ENCODE results near the gene GJC2.

Gene GJC2

GRCh38 chr1:228144193-228144992, 5.3 kb upstream of the GJC2 start:
- Histone ChIP-seq H2AFZ (ENCODE audit: low read depth, low read length) (no peak overlapping the region), H3K4me3 (ENCODE audit: low read length) (no peak overlapping the region), H3K27me3 (ENCODE audit: insufficient read depth, low read length) (no peaks in the 10 kb centered on the region), H3K4me1 (ENCODE audit: insufficient read depth, low read length) (peaks cover 23% of the 10 kb centered on the region), H3K9me3 (ENCODE audit: low read length) (no peaks in the 10 kb centered on the region), H3K36me3 (ENCODE audit: insufficient read depth, low read length) (peaks cover 32% of the 10 kb centered on the region)

DNA sequence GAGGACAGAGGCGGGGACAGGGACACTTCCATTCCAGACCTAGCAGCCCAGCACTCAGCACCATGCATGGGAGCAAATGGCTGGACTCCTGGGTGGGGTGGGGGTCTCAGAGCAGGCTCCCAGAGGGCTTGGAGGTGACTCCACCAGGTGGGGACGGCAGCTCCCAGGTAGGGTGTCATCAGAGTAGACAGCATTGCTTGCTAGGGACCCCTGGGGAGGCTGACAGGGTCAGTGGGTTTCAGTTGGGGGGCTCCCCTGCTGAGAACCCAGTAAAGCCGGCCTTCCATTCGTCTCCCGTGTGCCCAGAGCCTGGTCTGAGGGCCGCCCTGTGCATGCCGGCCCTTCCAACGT, 4.8 kb upstream of the GJC2 start:
- H3K27me3 ChIP-seq (ENCODE audit: insufficient read depth, low read length): no peaks in the 10 kb centered on the region
- no peak overlapping the region for H3K4me3 ChIP-seq (ENCODE audit: low read length)
- H3K4me1 ChIP-seq (ENCODE audit: insufficient read depth, low read length): peaks cover 29% of the 10 kb centered on the region
- H2AFZ ChIP-seq (ENCODE audit: low read depth, low read length): no peak overlapping the region
- peaks cover 32% of the 10 kb centered on the region for H3K36me3 ChIP-seq (ENCODE audit: insufficient read depth, low read length)
- H3K9me3 ChIP-seq (ENCODE audit: low read length): no peaks in the 10 kb centered on the region

DNA sequence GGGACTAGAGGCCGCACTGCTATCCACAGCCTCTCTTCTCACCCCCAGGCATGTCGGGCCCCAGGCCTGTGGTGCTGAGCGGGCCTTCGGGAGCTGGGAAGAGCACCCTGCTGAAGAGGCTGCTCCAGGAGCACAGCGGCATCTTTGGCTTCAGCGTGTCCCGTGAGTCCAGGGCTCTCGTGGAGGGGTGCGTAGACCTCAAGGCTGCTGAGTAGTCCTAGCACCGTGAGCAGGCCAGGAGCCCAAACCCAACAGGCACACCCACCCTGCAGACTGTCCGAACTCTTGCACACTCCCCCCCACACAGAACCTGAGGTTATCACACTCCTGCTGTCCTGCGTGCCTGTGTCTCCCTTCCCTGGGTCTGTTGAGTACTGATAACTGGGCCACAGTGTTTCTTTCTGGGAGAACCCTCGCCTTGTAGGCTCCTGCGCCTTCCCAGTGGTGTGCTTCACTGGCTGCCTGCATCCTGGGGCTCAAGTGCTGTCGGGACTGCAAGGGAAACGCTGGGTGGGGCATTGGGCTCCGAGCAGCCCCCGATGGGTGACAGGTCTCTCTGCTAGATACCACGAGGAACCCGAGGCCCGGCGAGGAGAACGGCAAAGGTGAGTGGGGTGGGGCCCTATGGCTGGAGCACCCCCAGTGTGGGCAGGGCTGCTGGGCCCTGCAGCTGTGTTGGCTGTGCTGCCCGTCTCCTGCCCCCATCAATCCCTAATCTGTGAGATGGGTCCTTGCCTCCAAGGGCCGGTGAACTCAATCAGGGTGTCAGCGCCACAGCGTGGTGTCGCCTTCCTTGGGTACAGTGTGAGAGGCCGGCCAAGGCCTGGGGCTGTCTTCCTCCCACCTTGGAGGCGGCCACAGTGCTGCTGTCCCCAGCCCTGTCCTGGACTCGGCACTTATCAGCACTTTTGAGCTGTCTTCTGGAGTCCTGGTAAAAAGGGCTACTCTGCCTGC, 4.0 kb upstream of the GJC2 start:
- Histone ChIP-seq H3K4me1 (ENCODE audit: insufficient read depth, low read length) (peaks cover 29% of the 10 kb centered on the region), H3K4me3 (ENCODE audit: low read length) (no peak overlapping the region), H3K9me3 (ENCODE audit: low read length) (no peaks in the 10 kb centered on the region), H2AFZ (ENCODE audit: low read depth, low read length) (no peak overlapping the region), H3K36me3 (ENCODE audit: insufficient read depth, low read length) (peaks cover 32% of the 10 kb centered on the region), H3K27me3 (ENCODE audit: insufficient read depth, low read length) (no peaks in the 10 kb centered on the region)

DNA sequence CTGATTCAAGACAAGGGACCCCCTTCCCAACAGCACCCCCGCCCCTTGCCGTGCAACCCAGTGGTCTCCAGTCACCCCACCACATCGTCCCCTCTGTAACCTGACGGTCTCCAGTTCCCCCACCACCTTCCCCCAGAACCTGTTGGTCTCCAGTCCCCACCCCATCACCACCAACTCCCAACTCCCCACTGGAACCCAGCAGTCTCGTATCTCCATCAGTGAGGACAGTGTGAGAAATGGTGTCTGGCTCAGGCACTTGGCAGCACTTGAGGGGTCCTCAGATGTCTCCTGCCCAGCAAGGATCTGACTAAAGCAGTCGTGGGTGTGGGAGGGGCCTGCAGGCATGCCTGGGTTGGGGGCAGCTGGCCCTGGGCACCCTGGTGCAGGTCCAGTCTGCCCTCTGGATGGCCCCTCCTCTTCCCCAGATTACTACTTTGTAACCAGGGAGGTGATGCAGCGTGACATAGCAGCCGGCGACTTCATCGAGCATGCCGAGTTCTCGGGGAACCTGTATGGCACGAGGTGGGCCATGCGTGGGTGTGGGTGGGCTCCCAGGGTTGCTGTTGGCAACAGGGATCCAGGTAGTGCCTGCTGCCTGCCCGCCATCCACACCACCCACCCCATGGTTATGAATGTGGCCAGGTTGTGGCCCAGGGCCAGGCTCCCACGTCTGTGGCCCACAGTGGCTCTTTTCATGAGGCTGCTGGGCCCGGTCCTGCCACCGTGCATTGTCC, 3.1 kb upstream of the GJC2 start:
- Histone ChIP-seq H3K4me3 (ENCODE audit: low read length) (no peak overlapping the region), H2AFZ (ENCODE audit: low read depth, low read length) (no peak overlapping the region), H3K27me3 (ENCODE audit: insufficient read depth, low read length) (no peaks in the 10 kb centered on the region), H3K9me3 (ENCODE audit: low read length) (no peaks in the 10 kb centered on the region), H3K4me1 (ENCODE audit: insufficient read depth, low read length) (peaks cover 21% of the 10 kb centered on the region), H3K36me3 (ENCODE audit: insufficient read depth, low read length) (peaks cover 32% of the 10 kb centered on the region)

DNA sequence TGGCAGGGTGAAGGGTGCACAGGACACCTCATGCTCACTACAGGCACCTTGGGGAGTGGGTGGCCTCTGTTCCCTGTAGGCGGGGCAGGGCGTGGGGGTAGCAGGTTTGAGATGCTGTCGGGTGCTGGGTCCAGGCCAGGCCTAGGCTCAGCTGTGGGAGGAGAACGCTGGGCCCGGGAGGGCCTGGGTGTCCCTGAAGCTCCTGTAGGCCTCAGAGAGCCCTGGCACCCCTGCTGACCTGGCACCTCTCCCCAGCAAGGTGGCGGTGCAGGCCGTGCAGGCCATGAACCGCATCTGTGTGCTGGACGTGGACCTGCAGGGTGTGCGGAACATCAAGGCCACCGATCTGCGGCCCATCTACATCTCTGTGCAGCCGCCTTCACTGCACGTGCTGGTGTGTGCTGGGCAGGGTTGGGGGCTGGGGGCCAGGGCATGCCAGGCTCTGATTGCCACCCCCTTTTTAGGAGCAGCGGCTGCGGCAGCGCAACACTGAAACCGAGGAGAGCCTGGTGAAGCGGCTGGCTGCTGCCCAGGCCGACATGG, 2.5 kb upstream of the GJC2 start:
- Histone ChIP-seq H3K9me3 (ENCODE audit: low read length) (no peaks in the 10 kb centered on the region), H3K4me1 (ENCODE audit: insufficient read depth, low read length) (peaks cover 14% of the 10 kb centered on the region), H3K36me3 (ENCODE audit: insufficient read depth, low read length) (peaks cover 32% of the 10 kb centered on the region)

GRCh38 chr1:228147768-228148167, 2.0 kb upstream of the GJC2 start:
- Histone ChIP-seq H2AFZ (ENCODE audit: low read depth, low read length) (no peak overlapping the region), H3K27me3 (ENCODE audit: insufficient read depth, low read length) (no peaks in the 10 kb centered on the region), H3K36me3 (ENCODE audit: insufficient read depth, low read length) (peaks cover 32% of the 10 kb centered on the region), H3K4me1 (ENCODE audit: insufficient read depth, low read length) (peaks cover 14% of the 10 kb centered on the region), H3K9me3 (ENCODE audit: low read length) (no peaks in the 10 kb centered on the region), H3K4me3 (ENCODE audit: low read length) (no peak overlapping the region)

More for the DNA sequence above, 2.5 kb upstream of the GJC2 start:
- Histone ChIP-seq H3K4me3 (ENCODE audit: low read length) (no peak overlapping the region), H3K27me3 (ENCODE audit: insufficient read depth, low read length) (no peaks in the 10 kb centered on the region), H2AFZ (ENCODE audit: low read depth, low read length) (no peak overlapping the region)

DNA sequence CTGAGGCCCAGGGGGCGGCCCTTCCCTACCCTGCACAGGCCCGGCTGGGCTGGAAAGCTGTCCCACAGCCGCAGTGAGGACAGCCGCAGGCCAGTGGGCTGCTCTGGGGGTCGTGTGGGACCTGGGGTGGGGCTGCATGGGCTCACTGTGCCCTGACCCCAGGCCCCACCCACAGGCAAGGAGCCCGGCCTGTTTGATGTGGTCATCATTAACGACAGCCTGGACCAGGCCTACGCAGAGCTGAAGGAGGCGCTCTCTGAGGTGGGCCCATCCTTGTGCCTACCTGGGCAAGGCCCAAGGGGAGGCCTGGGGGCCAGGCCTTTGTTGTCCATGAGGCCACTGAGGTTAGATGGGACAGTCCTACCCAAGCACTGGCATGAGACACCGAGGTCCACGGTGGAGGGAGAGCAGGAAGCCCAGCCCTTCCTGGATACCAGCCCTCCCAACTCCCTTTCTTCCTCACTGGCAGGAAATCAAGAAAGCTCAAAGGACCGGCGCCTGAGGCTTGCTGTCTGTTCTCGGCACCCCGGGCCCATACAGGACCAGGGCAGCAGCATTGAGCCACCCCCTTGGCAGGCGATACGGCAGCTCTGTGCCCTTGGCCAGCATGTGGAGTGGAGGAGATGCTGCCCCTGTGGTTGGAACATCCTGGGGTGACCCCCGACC, 1.4 kb upstream of the GJC2 start:
- no peak overlapping the region for H3K4me3 ChIP-seq (ENCODE audit: low read length)
- H3K9me3 ChIP-seq (ENCODE audit: low read length): no peaks in the 10 kb centered on the region
- peaks cover 14% of the 10 kb centered on the region for H3K4me1 ChIP-seq (ENCODE audit: insufficient read depth, low read length)
- no peak overlapping the region for H2AFZ ChIP-seq (ENCODE audit: low read depth, low read length)
- peaks cover 32% of the 10 kb centered on the region for H3K36me3 ChIP-seq (ENCODE audit: insufficient read depth, low read length)
- H3K27me3 ChIP-seq (ENCODE audit: insufficient read depth, low read length): no peaks in the 10 kb centered on the region

- Histone ChIP-seq H3K27me3 (ENCODE audit: insufficient read depth, low read length) (no peaks in the 10 kb centered on the region), H3K36me3 (ENCODE audit: insufficient read depth, low read length) (peaks cover 32% of the 10 kb centered on the region), H3K4me3 (ENCODE audit: low read length) (no peak overlapping the region), H2AFZ (ENCODE audit: low read depth, low read length) (no peak overlapping the region), H3K9me3 (ENCODE audit: low read length) (no peaks in the 10 kb centered on the region), H3K4me1 (ENCODE audit: insufficient read depth, low read length) (peaks cover 14% of the 10 kb centered on the region)
These were observed 760 bp upstream of the GJC2 start for GRCh38 chr1:228148935-228149405.

- Histone ChIP-seq H3K4me3 (ENCODE audit: low read length) (no peak overlapping the region), H3K4me1 (ENCODE audit: insufficient read depth, low read length) (peaks cover 14% of the 10 kb centered on the region), H2AFZ (ENCODE audit: low read depth, low read length) (no peak overlapping the region), H3K36me3 (ENCODE audit: insufficient read depth, low read length) (peaks cover 31% of the 10 kb centered on the region), H3K9me3 (ENCODE audit: low read length) (no peaks in the 10 kb centered on the region), H3K27me3 (ENCODE audit: insufficient read depth, low read length) (no peaks in the 10 kb centered on the region)
These were observed 360 bp downstream of the GJC2 start for GRCh38 chr1:228150120-228150460.

DNA sequence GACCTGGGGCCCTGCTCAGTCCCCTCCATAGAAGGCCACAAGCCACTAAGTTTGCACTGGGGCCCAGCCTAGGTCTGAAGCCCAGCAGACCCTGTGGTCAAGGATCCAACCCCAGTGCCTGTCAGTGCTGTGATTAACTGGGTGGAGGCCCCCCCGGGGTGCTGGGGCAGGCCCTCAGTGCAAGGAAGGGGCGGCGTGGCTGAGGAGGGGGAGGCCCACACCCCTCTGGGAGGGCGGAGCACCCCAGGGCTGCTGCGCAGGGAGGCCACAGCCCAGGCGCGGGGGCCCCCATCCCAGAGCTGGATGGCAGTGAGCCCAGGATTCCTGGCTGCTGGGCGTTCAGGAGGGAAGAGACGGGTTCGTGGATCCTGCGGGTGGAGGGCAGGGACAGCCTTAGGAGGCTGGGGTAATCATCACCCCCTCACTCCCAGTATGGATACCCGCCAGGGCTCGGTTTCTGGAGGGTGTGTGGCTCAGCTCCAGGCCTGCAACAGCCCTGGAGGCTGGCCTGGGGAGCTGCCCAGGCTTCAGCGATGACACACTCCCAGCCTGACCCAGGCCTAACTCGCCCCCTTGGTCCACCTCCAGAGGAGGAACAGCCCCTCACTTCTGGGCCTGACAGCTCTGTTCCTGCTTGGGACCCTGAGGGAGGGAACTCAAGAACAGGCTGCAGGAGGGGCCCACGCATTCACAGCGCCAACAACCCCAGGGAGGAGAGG, 890 bp downstream of the GJC2 start:
- Histone ChIP-seq H3K4me1 (ENCODE audit: insufficient read depth, low read length) (peaks cover 14% of the 10 kb centered on the region), H3K9me3 (ENCODE audit: low read length) (no peaks in the 10 kb centered on the region), H3K36me3 (ENCODE audit: insufficient read depth, low read length) (peaks cover 25% of the 10 kb centered on the region), H2AFZ (ENCODE audit: low read depth, low read length) (no peak overlapping the region), H3K27me3 (ENCODE audit: insufficient read depth, low read length) (no peaks in the 10 kb centered on the region), H3K4me3 (ENCODE audit: low read length) (no peak overlapping the region)

DNA sequence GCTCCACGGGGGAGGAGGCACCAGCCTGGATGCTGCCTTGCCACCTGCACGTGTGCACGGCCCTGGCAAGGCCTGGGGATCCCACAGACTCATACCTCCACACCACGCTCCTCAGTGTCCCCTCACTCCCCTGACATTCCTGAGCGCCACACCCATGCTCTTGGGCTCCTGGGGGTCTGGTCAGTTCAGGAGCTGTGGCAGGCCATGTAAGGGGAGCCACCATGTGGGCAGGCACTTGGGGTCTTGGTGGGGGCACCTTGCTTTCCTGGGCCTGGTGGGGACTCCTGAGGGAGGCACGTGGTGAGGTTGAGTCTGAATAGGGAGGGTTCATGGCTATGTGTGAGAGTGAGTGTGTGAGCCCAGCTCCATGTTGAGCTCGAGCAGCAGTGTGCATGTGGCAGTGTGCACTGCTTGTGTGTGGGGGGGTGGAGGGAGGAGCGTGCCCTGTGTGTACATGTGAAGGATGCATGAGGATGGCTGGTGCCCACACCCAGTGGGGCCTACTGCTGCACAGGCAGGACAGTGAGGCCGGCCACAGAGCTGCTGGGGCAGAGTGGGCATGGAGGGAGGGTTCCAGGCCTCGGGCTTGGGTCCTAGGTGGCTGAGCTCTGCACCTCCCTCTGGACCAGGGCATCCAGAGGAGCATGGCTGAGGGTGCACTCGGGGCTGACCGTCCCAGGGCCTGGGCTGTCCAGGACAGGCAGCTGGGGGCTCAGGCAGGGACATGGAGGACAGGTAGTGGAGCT, 1.6 kb downstream of the GJC2 start:
- H3K4me3 ChIP-seq (ENCODE audit: low read length): no peak overlapping the region

More for the DNA sequence above, 1.6 kb downstream of the GJC2 start:
- H3K4me1 ChIP-seq (ENCODE audit: insufficient read depth, low read length): peaks cover 14% of the 10 kb centered on the region
- no peaks in the 10 kb centered on the region for H3K9me3 ChIP-seq (ENCODE audit: low read length)
- H2AFZ ChIP-seq (ENCODE audit: low read depth, low read length): no peak overlapping the region
- no peaks in the 10 kb centered on the region for H3K27me3 ChIP-seq (ENCODE audit: insufficient read depth, low read length)
- peaks cover 20% of the 10 kb centered on the region for H3K36me3 ChIP-seq (ENCODE audit: insufficient read depth, low read length)
